Adrenal gland (tissue), 12 donors: ENCODE results near the gene ZMAT3. TPM values are rescaled to one million over a fixed set of nuclear protein-coding genes. Genes with fewer than 3 reads are reported as not detected.

ENCODE experiments used
- DNase-seq, 7 donors: peaks; one replicate each; pipeline ENCODE4 v3.0.0-alpha.2; 2019 to 2020
- H3K27ac ChIP-seq, 5 donors: fragments of 200-600 bp; sonication (generic) in 4 of 5; 1 replicate in 3 of 5; 2 replicates in 2 of 5; pipeline versions ENCODE4 v1.5.1 to v1.8.0; 2016 to 2020; ENCODE audit warnings: mild to moderate bottlenecking in 1 of 5
- H3K27me3 ChIP-seq: fragments of 200-600 bp; 2 replicates; pipeline ENCODE4 v1.8.0; 2021
- H3K36me3 ChIP-seq, 2 donors: fragments of 200-600 bp; replicated peaks in 1 of 2; 1 replicate in 1 of 2; 2 replicates in 1 of 2; pipeline versions ENCODE4 v1.5.1 to v1.8.0; 2018 to 2022
- H3K4me1 ChIP-seq, 2 donors: fragments of 200-600 bp; replicated peaks in 1 of 2; 1 replicate in 1 of 2; 2 replicates in 1 of 2; pipeline versions ENCODE4 v1.5.1 to v1.8.0; 2018 to 2021
- H3K4me3 ChIP-seq, 4 donors: fragments of 200-600 bp; sonication (generic) in 3 of 4; one replicate each; pipeline ENCODE4 v1.5.1; 2016 to 2018
- H3K9me3 ChIP-seq, 3 donors: fragments of 200-600 bp; sonication (generic) in 1 of 3; replicated peaks in 1 of 3; 1 replicate in 2 of 3; 2 replicates in 1 of 3; pipeline versions ENCODE4 v1.5.1 to v1.8.0; 2016 to 2021
- CTCF ChIP-seq, 6 experiments: fragments of 450-650 bp in 4 of 6; fragments of 200-600 bp in 2 of 6; sonication (generic) in 1 of 6; IDR thresholded peaks; 1 replicate in 5 of 6; 2 replicates in 1 of 6; pipeline versions ENCODE4 v1.5.1 to v1.8.0; 2016 to 2021; ENCODE audit warnings: antibody characterized with exemption in 6 of 6, mild to moderate bottlenecking in 2 of 6, moderate library complexity in 1 of 6
- POLR2A ChIP-seq, 2 donors: fragments of 450-650 bp; IDR thresholded peaks; one replicate each; pipeline ENCODE4 v1.6.1; 2017; ENCODE audit warnings: antibody characterized with exemption in 2 of 2, mild to moderate bottlenecking in 2 of 2, moderate library complexity in 1 of 2
- WGBS, 4 donors: extraction: QIAGEN DNeasy Blood & Tissue Kit in 2 of 4; methylation state at CpG; one replicate each; pipeline versions ENCODE4 v1.1.5 to v1.1.7; 2013 to 2017; 5-methylcytosine and 5-hydroxymethylcytosine counted together
- intact Hi-C, 2 donors: fragments of 100-400 bp; cut with DNase I; formaldehyde crosslinking; loops; one replicate each; pipeline versions ENCODE4 v1.14.1 to v1.15.0; 2022 to 2023
- polyA plus RNA-seq, 3 donors: library from polyadenylated mRNA; stranded (reverse); fragments of 200-250 nt in 2 of 3; fragments of 350-450 nt in 1 of 3; fragmentation: Illumina TruSeq in 1 of 3; extraction: RNeasy Lipid Tissue Mini Kit (QIAGEN cat#74804) in 1 of 3; gene quantifications; one replicate each; pipeline ENCODE4 v1.2.3, GENCODE V29; 2013 to 2014
- total RNA-seq, 9 donors: library from RNA; depleted of rRNA in 4 of 9; stranded (reverse); fragments of >200 nt in 4 of 9; fragments of 120-200 nt in 1 of 9; fragmentation: NEBNext Ultra II Directional in 1 of 9; extraction: Animal tissue kit (Norgen Biotek cat#: 25700) in 1 of 9; gene quantifications; one replicate each; pipeline versions ENCODE4 v1.1.0 to v1.2.4, GENCODE V29; 2013 to 2023
- donor health status: healthy with polysubstance abuse.
- donor health status: Bipolar disorder and iron deficiency.
- donor health status: DM: yes; HTN: yes; CAD: no.
- donor health status: DM: no; HTN: no; CAD: no.
- donor health status: DM: no; HTN: no; CAD: no.
- donor health status: DM: yes; HTN: yes; CAD: no.

The ZMAT3 gene
- total and polyA plus RNA-seq, 12 donors = 1.8 to 30.0 (median 18.1) TPM

- Histone ChIP-seq H3K4me3 (no peak overlapping the region), H3K36me3 (no peaks in the 10 kb centered on the region), H3K27me3 (no peaks in the 10 kb centered on the region), H3K27ac (no peak overlapping the region), H3K4me1 (no peaks in the 10 kb centered on the region), H3K9me3 (no peaks in the 10 kb centered on the region)
- no peak for DNase-seq
- no peak for TF ChIP-seq CTCF (IDR thresholded peaks at IDR 0.05)
- TF ChIP-seq POLR2A (IDR thresholded peaks at IDR 0.05) = no peak
- 85 to 97% (median 94%) methylated on average over 8 to 12 of the region's 12 CpGs for WGBS, 4 donors
- intact Hi-C loops = no loop called here
These were observed 33.3 kb downstream of the ZMAT3 start for GRCh38 chr3:179038216-179038898.

GRCh38 chr3:179037351-179037750, 34.3 kb downstream of the ZMAT3 start:
- intact Hi-C loops = no loop called here
- H3K4me3 ChIP-seq = no peak overlapping the region
- H3K27ac ChIP-seq = no peak overlapping the region
- H3K27me3 ChIP-seq = no peaks in the 10 kb centered on the region
- no peaks in the 10 kb centered on the region for H3K36me3 ChIP-seq
- no peaks in the 10 kb centered on the region for H3K4me1 ChIP-seq
- H3K9me3 ChIP-seq = no peaks in the 10 kb centered on the region
- no peak for TF ChIP-seq CTCF (IDR thresholded peaks at IDR 0.05)
- TF ChIP-seq POLR2A (IDR thresholded peaks at IDR 0.05) = no peak
- peak in 1 of 7 donors; percentile 1 for DNase-seq
- 84 to 94% (median 88%) methylated on average over 7 to 10 of the region's 10 CpGs for WGBS, 4 donors

- no peak overlapping the region for H3K4me3 ChIP-seq
- DNase-seq = no peak
- TF ChIP-seq CTCF (IDR thresholded peaks at IDR 0.05) (no peak), POLR2A (IDR thresholded peaks at IDR 0.05) (no peak)
- no peak overlapping the region for H3K27ac ChIP-seq
- 92 to 99% (median 96%) methylated on average over 7 to 10 of the region's 10 CpGs for WGBS, 4 donors
- intact Hi-C loops = no loop called here
- no peaks in the 10 kb centered on the region for H3K9me3 ChIP-seq
- H3K4me1 ChIP-seq = no peaks in the 10 kb centered on the region
- H3K36me3 ChIP-seq = no peaks in the 10 kb centered on the region
- no peaks in the 10 kb centered on the region for H3K27me3 ChIP-seq
These were observed 34.8 kb downstream of the ZMAT3 start for GRCh38 chr3:179036626-179037300.

GRCh38 chr3:179036226-179036625, 35.4 kb downstream of the ZMAT3 start:
- Histone ChIP-seq H3K27me3 (no peaks in the 10 kb centered on the region), H3K27ac (no peak overlapping the region), H3K4me3 (no peak overlapping the region), H3K9me3 (no peaks in the 10 kb centered on the region), H3K36me3 (no peaks in the 10 kb centered on the region), H3K4me1 (no peaks in the 10 kb centered on the region)
- no peak for TF ChIP-seq CTCF (IDR thresholded peaks at IDR 0.05)
- no peak for TF ChIP-seq POLR2A (IDR thresholded peaks at IDR 0.05)
- no peak for DNase-seq
- WGBS, 4 donors = 91 to 100% (median 94%) methylated on average over 2 of the region's 2 CpGs
- intact Hi-C loops = no loop called here
